Ammon's horn (tissue), 1 donor: ENCODE data around the gene SMIM1.
"Not testable (repeated sequence)": the region's sequence is repeated elsewhere in the genome, so short reads cannot be mapped to it uniquely, and the experiment has no call there.

Experiments used
- DNase-seq: peaks from one replicate; pipeline ENCODE4 v3.0.0-alpha.2; 2016; ENCODE audit warnings: low spot score

SMIM1 gene

DNA sequence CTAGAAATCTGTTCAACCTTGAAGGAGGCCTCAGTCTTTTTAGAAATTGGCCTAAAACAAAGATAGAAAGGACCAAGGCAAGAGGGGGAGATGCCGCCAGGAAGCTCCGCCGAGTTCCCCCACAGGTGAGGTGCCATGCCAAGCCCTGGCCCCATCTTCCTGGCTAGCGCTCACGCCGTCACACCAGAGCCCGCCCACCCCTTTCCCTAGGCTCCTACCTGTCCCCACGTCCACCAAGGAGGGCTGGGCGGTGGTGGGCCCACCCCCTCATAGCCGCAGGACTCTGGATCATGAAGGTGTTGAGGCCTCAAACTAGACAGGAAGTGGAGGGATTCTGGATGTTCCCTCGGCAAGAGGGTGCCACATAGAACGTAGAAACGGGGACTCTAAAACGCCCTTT, 35.8 kb upstream of the SMIM1 start:
- DNase-seq: no peak

DNA sequence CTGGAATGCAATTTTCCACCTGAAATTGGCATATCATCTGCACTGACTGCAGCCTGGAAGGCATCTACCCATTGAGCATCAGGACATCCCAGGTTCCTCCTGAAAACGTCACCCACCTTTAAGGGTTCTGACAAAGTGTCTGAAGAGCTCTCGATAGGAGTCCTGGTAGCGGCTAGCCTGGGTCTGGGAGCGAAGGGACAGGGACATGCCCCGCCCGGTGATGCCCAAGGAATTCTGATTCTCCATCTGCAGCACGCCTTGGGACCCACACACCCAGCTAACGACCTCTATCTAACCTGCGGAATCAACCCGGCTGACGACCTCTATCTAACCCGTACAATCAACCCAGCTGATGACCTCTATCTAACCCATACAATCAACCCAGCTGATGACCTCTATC, 33.6 kb upstream of the SMIM1 start:
- DNase-seq: no peak

DNA sequence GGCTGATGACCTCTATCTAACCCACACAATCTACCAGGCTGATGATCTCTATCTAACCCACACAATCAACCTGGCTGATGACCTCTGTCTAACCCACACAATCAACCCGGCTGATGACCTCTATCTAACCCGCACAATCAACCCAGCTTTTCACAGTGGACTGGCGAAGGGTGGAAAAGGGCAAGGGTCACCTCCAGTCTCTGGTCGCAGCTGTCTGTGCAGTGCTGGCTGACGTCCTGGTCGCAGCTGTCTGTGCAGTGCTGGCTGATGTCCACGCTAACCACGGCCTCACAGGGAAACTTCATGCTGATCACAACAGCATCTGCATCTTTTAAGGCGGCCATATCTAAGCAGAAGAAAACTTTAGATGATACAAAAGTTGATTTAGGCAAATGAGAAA, 32.5 kb upstream of the SMIM1 start:
- DNase-seq: no peak

DNA sequence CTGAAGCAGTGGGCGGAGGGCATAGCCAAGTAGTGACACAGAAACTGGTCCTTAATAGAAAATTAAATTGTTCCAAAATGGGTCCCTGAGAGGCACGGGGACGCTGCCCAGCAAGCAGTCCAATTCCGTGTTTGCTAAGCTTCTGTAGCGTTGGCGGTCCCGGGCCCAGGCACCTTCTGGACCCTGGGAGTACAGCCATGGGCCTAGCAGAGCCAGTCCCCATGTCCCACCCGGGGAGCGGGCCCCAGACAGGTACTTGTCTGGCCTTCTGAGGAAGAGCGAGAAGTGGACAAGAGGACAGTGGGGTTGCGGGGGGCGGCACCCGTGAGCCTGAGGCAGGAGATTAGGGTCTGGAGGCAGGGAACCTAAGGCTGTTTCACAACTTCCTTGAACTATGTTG, 31.8 kb upstream of the SMIM1 start:
- no peak for DNase-seq

DNA sequence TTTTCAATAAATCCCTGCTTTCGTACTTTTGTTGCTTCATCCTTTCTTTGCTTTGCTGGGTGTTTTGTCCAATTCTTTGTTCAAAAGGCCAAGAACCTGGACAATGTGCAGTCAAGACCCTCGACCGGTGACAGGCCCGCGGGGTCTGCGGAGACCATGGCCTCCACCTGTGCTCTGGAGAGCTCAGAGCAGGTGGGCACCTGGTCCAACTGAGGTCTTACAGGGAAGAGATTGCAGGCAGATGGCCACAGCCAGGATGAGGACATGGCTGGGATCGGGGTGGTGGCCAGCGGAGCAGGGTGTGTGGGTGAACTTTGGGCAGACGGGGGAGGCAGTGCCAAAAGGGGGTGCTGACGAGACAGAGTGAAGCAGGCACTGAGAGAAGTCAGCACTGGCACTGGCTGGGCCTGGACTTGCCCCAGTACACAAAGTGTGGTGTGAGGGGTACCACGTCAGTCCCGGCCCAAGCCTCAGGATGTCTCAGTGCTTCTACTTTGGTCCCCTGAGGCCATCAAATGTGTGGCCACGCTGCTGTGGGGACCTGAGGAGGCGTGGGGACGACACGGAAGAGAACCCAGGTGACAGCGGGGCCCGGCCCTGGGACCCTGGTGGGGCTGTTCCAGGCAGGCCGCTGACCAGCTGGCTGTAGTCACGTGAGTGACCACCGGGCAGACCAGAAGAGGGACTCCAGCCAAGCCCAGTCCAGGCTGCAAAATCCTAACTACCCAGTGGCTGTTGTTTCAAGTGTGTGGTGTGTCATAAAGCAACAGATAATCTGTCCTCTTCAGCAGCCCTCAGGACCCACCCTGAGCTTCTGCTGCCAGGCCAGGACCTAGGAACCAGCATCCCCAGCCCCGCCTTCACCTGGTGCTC, 30.7 kb upstream of the SMIM1 start:
- DNase-seq: no peak

DNA sequence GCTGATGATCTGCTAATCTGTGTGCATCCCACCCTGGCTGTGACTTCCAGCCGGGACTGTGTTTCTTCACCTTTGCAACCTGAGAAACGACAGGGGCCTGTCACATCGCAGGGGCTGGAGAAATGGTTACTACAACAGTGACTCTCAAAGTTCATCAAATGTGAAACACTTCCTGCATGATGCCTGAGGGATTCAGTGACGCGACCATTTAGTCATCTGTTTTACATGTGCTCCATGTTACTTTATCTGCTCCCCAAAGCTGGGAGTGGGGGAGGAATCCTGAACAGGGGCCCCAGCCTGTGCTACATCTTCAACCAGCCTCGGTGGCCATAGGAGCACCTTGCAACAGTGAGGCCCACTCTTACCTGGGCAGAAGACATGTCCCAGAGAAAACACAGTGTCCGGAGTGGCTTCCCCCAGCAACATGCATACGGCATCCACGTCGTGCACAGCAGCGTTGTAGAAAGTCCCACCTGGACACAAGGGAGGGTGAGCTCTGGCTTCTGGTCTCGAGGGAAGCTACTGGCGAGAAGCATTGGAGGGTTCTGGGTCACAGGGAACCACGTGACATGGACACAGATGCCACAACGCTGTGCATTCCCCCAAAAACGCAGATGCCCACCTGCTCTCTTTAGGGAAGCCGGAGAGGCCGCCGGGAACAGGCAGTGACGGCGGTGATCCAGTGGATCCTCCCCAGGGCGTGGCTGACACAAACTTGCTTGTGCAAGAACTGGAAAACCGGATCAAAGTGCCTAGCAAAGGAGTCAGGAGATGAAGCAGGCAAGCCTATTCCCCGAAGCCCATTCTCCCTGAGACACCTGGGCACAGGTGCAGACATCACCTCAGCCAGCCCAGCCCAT, 29.9 kb upstream of the SMIM1 start:
- DNase-seq: no peak

DNA sequence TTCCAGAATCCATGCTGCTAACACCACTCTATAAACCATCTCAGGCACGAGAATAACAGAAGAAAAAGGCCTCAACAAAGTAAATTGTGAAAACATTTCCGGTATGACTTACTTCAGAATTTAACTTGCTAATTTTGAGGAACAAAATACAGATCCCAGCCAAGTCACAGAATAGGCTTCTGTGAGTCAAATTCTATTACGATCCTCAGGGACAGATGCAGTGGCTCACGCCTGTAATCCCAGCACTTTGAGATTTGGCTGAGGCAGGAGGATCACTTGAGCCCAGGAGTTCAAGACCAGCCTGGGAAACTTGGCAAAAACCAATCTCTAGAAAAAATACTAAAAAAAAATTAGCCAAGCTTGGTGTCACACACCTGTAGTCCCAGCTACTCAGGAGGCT, 29.1 kb upstream of the SMIM1 start:
- no peak for DNase-seq

DNA sequence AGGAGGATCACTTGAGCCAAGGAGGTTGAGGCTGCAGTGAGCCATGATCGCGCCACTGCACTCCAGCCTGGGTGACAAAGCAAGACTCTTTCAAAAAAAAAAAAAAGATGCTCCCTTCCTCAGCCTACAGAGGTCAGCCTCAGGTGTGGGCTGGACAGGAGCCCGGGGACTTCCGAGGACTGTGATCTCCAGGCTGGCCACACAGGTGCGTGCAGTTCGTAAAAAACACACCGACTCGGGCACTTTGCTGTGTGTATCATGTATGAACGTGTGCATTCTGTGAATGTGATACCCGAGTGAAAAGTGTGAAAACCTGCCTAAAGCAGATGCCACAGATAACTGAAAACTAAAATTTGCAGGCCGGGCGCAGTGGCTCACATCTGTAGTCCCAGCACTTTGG, 28.7 kb upstream of the SMIM1 start:
- DNase-seq: no peak

DNA sequence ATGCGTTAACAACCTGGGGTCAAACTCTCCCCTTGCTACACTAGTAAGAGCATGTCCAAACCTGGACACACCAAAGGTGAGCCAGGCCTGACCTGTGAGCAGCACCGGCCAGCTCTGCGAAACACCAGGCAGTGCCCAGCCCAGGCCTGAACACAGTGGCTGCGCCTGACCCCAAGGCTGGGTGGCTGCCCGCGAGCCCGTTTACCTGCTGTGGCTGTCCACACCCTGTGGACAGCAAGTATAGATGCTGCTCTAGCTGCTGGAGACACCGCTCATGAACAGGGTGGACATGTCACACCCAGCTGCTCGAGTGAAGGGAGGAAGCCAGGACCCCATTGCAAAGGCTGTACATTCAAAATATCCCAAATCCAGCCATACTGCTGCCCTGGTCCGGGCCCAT, 27.9 kb upstream of the SMIM1 start:
- DNase-seq: no peak

DNA sequence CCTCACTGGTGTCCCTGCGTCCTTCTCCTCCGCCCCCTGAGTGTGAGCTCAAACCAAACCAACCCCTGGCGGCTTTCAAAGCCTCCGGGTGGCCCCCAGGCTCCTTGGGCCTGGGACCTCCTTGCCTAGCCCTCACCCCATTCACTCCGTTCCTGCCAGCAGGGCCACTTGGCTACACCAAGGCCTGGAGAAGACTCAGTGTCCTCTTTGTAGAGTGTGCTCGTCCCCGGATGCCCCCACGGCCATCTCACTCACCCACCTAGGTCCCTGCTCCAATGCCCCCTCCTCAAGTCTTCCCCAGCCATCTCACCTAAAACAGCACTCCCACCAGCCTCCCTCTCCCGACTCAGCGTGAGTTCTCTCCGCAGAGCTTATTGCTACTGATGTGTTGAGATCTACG, 27.5 kb upstream of the SMIM1 start:
- no peak for DNase-seq

DNA sequence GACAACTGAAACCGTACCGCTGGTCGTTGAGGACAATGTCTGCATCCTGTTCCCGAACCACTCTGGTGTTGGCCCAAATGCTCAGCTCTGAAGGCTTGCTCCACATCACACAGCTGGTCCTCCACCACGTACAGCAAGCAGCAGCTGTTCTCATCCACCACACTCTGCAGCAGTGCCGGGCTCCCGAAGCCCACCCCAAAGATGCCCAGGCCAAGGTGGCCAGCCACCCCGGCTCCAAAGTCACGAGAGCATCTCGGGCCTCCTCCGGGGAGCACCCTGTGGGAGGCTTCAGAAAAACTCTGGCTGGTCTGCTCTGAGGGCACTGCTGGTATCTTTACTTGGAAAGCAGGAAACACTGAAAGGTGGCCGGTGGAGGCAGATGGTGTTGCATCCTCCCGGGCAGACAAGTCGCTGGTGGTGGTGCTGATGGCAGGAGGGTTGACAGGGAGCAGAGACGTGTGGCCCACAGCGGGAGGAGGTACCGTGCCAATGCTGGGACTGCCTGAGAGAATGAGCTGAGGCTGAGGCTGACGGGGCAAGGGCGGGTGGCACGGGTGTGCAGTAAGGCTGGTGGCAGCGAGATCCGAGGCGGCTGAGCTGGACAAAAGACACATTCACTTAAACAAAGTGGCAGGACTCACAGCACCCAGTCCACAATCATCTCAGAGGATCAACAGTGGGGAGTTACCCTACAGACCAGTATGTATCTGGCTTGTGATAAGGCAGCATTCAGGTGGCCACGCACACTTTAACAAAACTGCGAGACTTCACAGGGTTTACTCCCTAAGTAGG, 26.8 kb upstream of the SMIM1 start:
- DNase-seq: peak; percentile 40

DNA sequence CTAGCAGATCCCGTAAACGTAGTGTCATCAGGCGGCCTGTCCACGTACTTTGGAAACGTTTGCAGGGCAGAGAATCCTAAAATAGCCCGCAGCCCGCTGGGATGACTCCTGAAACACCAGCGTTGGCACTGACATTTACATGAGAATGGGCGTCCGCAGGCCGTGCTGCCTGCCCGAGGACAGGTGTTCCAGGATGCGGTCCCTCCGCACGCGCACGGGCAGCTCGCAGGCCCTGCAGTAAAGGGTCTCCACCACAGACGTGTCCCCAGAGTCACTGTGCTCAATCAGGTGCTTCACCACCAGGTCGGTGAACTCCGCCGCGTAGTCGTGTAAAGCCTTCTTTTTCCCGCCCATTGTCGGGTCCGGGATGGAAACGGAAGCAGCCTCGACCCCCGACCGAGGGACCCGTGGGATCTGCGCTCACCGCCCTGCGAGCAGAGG, 26.1 kb upstream of the SMIM1 start:
- DNase-seq: no peak

DNA sequence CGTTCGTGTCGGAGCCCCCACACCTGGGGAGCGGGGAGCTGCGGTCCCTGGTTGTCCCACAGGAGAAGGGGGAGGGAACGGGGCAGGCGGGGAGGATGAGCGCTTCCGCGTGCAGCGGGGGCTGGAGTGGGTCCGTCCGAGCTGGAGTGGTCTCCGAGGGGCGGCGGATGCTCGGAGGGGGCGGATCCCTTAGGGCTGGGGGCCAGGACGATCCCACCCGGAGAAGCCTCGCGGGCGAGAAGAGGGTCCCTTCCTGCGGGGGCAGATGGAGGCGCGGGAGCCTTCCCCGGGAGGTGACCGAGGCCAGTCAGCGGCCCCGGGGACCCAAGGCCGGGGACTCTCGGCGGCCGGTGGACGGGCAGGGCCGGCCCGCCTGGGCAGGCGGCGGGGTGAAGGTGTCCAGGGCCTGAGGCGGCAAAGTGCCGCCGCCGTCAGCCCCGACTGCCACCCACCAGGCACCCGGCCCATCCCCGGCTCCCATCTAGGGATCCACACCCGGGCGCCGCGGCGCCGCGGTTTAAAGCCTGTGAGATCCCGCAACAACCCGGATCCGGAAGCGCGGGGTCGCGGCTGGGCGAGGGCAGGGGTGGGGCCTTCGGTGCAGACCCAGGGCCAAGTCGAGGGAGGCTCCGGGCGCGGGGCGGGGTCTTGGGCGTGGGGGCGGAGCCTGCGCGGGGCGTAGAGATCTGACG, 25.6 kb upstream of the SMIM1 start:
- peak; percentile 89 for DNase-seq

DNA sequence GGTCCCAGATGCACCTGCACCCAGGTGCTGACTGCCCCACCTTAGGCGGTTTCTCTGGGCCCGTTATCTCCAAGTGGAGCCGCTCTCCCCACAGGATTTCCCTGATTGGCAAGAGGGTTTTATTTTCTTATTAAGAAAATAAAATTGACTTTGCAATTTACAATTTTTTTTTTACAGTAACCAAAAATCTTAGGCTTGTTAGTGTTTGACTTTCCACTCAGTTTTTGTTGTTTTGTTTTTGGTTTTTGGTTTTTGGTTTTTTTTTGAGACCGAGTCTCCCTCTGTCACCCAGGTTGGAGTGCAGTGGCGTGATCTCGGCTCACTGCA, 25.1 kb upstream of the SMIM1 start:
- DNase-seq: no peak

DNA sequence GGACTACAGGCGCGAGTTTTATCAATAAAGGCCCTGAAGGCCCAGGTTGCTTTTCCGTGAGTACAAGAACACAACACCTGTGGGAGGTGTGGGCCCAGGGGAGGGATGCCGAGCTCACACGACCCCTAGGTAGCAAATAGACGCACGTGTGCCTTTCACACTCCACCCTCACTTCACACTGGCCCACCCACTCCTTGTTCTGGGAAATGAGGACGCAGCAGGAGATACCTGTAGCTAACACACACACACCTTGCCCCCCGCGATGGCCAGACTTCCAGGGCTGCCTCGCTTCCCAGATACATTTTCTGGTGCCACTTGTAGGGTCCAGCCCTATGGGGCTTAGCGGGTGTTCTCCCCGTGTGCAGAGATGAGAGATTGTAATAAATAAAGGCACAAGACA, 24.6 kb upstream of the SMIM1 start:
- DNase-seq: no peak

DNA sequence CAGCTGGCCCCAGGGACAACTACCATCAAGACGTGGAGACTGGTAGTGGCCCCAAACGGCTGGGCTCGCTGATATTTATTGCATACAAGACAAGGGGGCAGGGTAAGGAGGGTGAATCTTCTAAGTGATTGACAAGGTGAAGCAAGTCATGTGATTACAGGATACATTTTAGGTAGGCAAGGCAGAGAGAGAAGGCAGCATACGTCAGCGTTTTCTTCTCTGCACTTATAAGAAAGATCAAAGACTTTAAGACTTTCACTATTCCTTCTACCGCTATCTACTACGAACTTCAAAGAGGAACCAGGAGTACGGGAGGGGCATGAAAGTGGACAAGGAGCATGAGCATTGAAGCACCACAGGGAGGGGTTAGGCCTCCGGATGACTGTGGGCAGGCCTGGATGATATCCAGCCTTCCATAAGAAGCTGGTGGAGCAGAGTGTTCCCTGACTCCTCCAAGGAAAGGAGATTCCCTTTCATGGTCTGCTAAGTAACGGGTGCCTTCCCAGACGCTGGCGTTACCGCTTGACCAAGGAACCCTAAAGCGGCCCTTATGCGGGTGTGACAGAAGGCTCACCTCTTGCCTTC, 24.1 kb upstream of the SMIM1 start:
- DNase-seq: not testable (repeated sequence)

DNA sequence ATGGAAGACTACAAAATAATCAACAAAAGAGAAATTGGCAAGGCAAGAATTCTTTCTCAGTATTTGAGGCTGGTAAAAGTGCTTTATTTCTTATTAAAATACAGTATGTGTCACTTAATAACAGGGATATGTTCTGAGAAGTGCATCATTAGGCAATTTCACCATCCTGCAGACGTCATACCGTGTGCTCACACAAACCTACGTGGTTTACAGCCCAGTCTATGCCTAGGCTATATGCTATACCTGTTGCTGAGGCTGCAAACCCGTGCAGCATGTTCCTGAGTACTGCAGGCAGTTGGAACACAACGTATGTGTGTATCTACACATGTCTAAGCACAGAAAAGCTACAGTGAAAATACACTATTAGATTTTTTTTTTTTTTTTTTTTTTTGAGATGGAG, 23.0 kb upstream of the SMIM1 start:
- DNase-seq: no peak

DNA sequence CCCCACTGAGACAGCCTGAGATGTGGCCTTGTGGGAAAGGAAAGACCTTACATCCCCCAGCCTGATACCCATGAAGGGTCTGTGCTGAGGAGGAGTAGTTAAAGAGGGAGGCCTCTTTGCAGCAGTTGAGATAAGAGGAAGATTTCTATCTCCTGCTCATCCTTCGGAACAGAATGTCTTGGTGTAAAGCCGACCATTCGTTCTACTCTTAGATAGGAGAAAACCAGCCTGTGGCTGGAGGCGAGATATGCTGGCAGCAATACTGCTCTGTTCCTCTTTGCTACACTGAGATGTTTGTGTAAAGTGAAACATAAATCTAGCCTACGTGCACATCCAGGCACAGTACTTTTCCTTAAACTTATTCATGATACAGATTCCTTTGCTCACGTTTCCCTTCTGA, 21.8 kb upstream of the SMIM1 start:
- DNase-seq: no peak

DNA sequence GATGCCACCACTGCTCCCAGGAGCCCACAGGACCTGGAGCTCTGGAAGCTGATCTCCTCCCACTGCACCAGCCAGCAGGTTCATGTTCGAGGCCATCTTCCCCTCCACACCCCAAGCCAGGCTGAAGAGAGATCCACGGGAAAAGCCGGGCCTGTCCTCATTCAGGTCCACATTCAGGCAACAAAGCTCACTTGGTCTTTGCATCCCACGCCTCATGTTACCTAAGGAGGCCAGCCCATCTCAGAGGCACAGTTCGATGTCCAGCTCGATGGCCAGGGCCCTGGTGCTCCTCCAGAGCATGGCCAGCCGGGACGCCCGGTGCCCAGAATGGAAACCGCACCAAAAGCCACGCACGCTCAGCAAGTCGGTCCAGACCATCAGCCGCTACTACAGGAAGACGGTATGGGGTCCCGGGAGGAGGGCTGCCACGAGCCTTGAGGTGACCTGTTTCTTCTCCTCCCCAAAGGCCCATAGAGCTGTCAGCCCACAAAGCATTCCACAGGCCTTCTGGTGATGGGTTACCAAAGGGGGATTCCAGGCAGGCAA, 20.1 kb upstream of the SMIM1 start, which contains the start of gene CCDC27:
Gene CCDC27, plus strand, starts transcription at position 51 of the 546 bp plus-strand sequence. Its CDS starts 32 bp downstream, at position 83.
- no peak for DNase-seq

DNA sequence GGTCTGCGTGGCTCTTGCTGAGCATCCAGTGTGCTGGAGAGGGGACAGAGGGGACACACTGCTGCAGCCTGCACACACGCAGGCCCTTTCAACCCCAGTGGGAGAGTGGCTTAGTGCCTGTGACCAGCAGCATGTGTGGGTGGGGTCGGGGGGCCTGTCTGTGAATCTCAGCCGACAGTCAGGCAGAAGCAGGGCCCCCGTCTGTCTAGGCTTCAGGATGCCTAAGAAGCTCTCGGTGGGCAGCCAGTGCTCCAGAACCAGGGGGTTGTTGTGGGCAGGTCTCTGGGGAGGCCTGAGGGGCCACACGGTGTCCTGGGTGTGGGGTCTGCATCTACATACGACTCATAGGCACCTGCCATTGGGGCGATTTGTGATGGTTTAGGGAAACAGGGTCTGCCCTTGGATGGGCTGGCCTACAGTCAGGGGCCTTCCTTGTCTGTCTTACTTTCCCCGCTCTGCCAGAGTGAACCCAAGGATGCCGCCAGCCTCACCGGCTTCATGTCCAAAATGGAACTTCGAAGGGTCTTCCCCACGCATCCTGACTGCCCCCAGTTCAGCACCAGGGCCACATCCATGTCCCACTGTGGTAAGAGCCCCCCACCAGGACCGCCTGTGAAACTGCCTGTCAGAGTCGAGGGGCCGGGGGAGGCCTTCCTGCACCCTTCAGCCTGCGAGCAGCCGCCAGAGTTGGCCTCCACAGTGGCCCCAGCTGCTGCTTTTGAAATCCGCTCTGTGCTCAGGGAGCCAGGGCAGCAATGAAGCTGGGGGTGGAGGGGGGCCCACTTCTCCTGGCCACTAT, 18.7 kb upstream of the SMIM1 start:
- no peak for DNase-seq
